ENCODE data around the gene CBFA2T3.

The CBFA2T3 gene

DNA sequence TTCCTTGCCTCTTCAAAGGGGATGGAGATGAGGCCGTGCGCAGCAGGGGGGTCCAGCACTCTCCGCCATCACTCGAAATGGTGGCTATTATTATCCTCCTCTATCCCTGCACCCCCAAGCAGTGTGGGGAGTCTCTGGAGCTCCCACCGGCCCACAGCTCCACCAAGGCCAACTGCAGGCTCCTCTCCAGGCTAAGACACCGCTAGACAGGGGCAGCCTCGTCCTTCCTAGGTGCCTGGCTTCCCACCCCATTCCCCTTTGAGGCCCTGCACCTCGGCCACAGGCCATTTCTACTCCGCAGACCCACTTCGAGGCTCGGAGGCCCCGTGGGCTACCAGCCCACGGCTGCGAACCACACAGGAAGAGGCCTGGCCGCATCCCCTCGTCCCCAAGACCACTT is 71.0 kb downstream of the CBFA2T3 start:
- no peak for TF ChIP-seq ZNF274 (IDR thresholded peaks at IDR 0.05; ENCODE audit: low read depth, low read length)
- no peak for TF ChIP-seq YY1 (IDR thresholded peaks at IDR 0.05; ENCODE audit: insufficient read depth, insufficient read length)
- no peak for TF ChIP-seq SUZ12 (IDR thresholded peaks at IDR 0.05; ENCODE audit: extremely low read depth, insufficient read depth, insufficient read length)
- H3K36me3 ChIP-seq (ENCODE audit: insufficient read depth, insufficient read length, low read length) = no peaks in the 10 kb centered on the region
- peaks cover 21% of the 10 kb centered on the region for H3K4me1 ChIP-seq (ENCODE audit: insufficient read depth, insufficient read length)
- no peaks in the 10 kb centered on the region for H3K27me3 ChIP-seq (ENCODE audit: insufficient read depth, insufficient read length)
- no peak overlapping the region for H3K9ac ChIP-seq (ENCODE audit: insufficient read length, low read depth)
- DNase-seq (ENCODE audit: low read depth, low spot score) = no peak
- H3K9me3 ChIP-seq (ENCODE audit: insufficient read depth, low read length) = no peaks in the 10 kb centered on the region
- H3K4me3 ChIP-seq (ENCODE audit: insufficient read length, low read depth) = no peak overlapping the region

DNA sequence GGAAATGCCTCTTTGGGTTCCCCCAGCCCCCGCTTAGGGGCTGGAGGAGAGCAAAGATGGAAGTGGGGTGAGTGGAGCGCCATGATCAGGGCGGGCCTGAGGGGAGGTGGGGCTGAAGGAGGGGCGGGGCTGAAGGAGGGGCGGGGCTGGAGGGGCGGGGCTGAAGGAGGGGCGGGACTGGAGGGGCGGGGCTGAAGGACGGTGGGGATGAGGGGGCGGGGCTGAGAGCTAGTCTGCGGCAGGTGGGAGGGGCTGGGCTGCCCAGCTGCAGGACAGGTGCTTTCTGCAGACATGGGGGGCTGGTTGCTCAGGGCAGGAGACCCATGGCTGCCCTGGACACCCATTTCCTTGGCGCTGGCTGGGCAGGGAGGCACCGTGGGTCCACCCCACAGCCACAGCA is 71.4 kb downstream of the CBFA2T3 start:
- no peaks in the 10 kb centered on the region for H3K27me3 ChIP-seq (ENCODE audit: insufficient read depth, insufficient read length)
- DNase-seq (ENCODE audit: low read depth, low spot score) = no peak
- no peak overlapping the region for H3K4me3 ChIP-seq (ENCODE audit: insufficient read length, low read depth)
- peaks cover 21% of the 10 kb centered on the region for H3K4me1 ChIP-seq (ENCODE audit: insufficient read depth, insufficient read length)
- no peak overlapping the region for H3K9ac ChIP-seq (ENCODE audit: insufficient read length, low read depth)
- TF ChIP-seq SUZ12 (IDR thresholded peaks at IDR 0.05; ENCODE audit: extremely low read depth, insufficient read depth, insufficient read length) = no peak
- TF ChIP-seq ZNF274 (IDR thresholded peaks at IDR 0.05; ENCODE audit: low read depth, low read length) = no peak
- no peak for TF ChIP-seq YY1 (IDR thresholded peaks at IDR 0.05; ENCODE audit: insufficient read depth, insufficient read length)
- H3K9me3 ChIP-seq (ENCODE audit: insufficient read depth, low read length) = no peaks in the 10 kb centered on the region
- no peaks in the 10 kb centered on the region for H3K36me3 ChIP-seq (ENCODE audit: insufficient read depth, insufficient read length, low read length)

DNA sequence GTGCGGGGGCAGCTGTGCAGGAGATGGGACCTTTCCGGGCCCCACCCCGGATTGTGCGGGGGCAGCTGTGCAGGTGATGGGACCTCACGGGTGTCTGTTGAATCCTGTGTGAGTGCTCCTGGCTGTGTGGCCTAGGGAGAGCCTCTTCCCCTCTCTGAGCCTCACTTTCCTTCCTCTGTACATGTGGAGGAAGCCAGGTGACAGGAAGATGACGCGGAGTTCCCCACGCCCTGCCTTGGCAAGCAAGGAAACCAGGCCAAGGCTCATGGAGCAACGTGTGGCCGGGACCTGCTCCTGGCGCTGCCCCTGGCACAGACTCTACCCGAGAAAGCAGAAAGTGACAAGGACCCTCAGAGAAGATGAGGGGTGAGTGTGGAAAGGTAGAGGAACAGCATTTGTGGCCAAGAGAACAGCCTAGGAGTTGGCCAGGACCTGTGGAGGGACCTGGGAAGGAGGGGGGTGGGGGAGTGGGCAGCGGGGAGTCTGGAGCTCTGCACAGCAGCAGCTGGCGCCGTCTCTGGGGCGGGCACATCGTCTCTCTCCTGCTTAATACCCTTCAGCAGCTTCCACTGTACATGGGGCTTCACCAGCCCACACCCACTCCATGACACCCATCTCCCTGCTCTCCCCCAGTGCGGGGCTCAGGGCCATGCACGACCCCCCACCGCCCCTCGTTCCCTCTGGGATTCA is 72.2 kb downstream of the CBFA2T3 start:
- Histone ChIP-seq H3K36me3 (ENCODE audit: insufficient read depth, insufficient read length, low read length) (no peaks in the 10 kb centered on the region), H3K4me3 (ENCODE audit: insufficient read length, low read depth) (no peak overlapping the region), H3K27me3 (ENCODE audit: insufficient read depth, insufficient read length) (no peaks in the 10 kb centered on the region), H3K4me1 (ENCODE audit: insufficient read depth, insufficient read length) (peaks cover 15% of the 10 kb centered on the region), H3K9me3 (ENCODE audit: insufficient read depth, low read length) (no peaks in the 10 kb centered on the region), H3K9ac (ENCODE audit: insufficient read length, low read depth) (no peak overlapping the region)
- no peak for TF ChIP-seq SUZ12 (IDR thresholded peaks at IDR 0.05; ENCODE audit: extremely low read depth, insufficient read depth, insufficient read length)
- TF ChIP-seq YY1 (IDR thresholded peaks at IDR 0.05; ENCODE audit: insufficient read depth, insufficient read length) = no peak
- no peak for TF ChIP-seq ZNF274 (IDR thresholded peaks at IDR 0.05; ENCODE audit: low read depth, low read length)
- DNase-seq (ENCODE audit: low read depth, low spot score) = no peak

DNA sequence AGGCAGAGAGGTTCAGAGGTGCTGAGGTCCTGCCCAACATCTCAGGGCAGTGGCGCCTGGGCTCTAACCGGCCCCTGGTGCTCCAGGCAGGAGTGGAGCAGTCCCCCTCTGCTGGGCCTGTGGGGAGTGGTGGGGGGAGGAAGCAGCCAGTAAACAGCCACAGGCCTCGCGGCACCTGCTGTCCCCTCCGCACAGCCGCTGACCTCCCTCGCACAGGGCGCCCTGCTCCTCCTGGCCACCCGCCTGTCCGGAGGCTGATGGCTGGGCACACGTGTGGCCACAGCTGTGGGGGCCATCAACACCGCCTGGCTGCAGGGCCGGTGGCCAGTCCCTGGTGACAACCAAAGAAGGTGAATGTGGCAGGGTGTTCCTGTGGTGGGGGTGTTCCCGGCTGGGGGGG is 73.7 kb downstream of the CBFA2T3 start:
- H3K4me3 ChIP-seq (ENCODE audit: insufficient read length, low read depth) = no peak overlapping the region
- peaks cover 15% of the 10 kb centered on the region for H3K4me1 ChIP-seq (ENCODE audit: insufficient read depth, insufficient read length)
- no peaks in the 10 kb centered on the region for H3K27me3 ChIP-seq (ENCODE audit: insufficient read depth, insufficient read length)
- no peak for DNase-seq (ENCODE audit: low read depth, low spot score)
- TF ChIP-seq SUZ12 (IDR thresholded peaks at IDR 0.05; ENCODE audit: extremely low read depth, insufficient read depth, insufficient read length) (no peak), YY1 (IDR thresholded peaks at IDR 0.05; ENCODE audit: insufficient read depth, insufficient read length) (no peak), ZNF274 (IDR thresholded peaks at IDR 0.05; ENCODE audit: low read depth, low read length) (no peak)
- H3K9me3 ChIP-seq (ENCODE audit: insufficient read depth, low read length) = no peaks in the 10 kb centered on the region
- H3K36me3 ChIP-seq (ENCODE audit: insufficient read depth, insufficient read length, low read length) = no peaks in the 10 kb centered on the region
- no peak overlapping the region for H3K9ac ChIP-seq (ENCODE audit: insufficient read length, low read depth)

DNA sequence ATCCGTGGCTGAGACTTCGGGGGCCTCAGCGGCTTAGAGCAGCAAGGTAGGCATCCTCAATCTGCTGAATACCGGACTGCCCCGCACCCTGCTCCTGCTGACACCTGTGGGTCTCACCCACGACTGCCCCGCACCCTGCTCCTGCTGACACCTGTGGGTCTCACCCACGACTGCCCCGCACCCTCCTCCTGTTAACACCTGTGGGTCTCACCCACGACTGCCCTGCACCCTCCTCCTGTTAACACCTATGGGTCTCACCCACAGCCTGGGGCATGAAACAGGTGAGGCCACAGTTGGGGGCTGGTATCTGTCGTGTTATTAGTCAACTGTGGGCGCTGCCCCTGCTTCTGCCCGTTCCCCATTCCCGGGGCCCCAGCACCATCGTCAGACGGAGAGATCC is 74.3 kb downstream of the CBFA2T3 start:
- TF ChIP-seq SUZ12 (IDR thresholded peaks at IDR 0.05; ENCODE audit: extremely low read depth, insufficient read depth, insufficient read length) = no peak
- TF ChIP-seq ZNF274 (IDR thresholded peaks at IDR 0.05; ENCODE audit: low read depth, low read length) = no peak
- TF ChIP-seq YY1 (IDR thresholded peaks at IDR 0.05; ENCODE audit: insufficient read depth, insufficient read length) = no peak
- Histone ChIP-seq H3K36me3 (ENCODE audit: insufficient read depth, insufficient read length, low read length) (no peaks in the 10 kb centered on the region), H3K27me3 (ENCODE audit: insufficient read depth, insufficient read length) (no peaks in the 10 kb centered on the region)

DNA sequence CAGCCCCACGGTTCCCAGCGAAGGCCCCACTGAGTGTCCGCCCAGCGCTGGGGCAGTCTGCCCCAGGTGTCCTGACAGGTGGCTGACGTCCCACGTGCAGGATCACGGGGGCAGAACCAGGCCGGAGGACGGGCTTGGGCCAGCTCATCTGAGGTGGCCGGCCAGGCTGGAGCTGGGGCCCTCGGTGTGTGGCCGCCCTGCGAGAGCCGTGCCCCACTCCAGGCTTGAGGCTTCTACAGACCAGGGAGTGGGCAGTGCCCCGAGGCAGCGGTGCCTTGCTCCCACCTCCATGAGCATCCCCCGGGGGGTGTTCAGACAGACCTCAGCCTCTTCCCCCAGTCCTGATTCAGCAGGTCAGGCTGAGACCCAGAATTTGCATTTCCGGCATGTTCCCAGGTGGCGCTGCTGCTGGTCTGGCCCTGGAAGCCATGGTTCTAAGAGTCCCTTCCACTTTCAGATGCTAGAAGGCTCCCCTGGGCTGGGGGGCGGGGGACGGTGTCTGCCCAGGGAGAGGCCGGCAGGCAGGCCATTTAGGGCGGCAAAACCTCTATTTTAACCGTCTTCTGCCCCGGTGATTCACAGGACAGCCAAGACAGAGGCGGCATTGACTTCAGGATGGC is 75.2 kb downstream of the CBFA2T3 start:
- no peak for TF ChIP-seq SUZ12 (IDR thresholded peaks at IDR 0.05; ENCODE audit: extremely low read depth, insufficient read depth, insufficient read length)
- no peak for TF ChIP-seq YY1 (IDR thresholded peaks at IDR 0.05; ENCODE audit: insufficient read depth, insufficient read length)
- TF ChIP-seq ZNF274 (IDR thresholded peaks at IDR 0.05; ENCODE audit: low read depth, low read length) = no peak
- no peaks in the 10 kb centered on the region for H3K27me3 ChIP-seq (ENCODE audit: insufficient read depth, insufficient read length)
- no peaks in the 10 kb centered on the region for H3K9me3 ChIP-seq (ENCODE audit: insufficient read depth, low read length)
- H3K4me1 ChIP-seq (ENCODE audit: insufficient read depth, insufficient read length) = peaks cover 15% of the 10 kb centered on the region
- peak overlapping the region; percentile 18 for H3K9ac ChIP-seq (ENCODE audit: insufficient read length, low read depth)
- H3K4me3 ChIP-seq (ENCODE audit: insufficient read length, low read depth) = no peak overlapping the region
- no peaks in the 10 kb centered on the region for H3K36me3 ChIP-seq (ENCODE audit: insufficient read depth, insufficient read length, low read length)
- DNase-seq (ENCODE audit: low read depth, low spot score) = no peak

More for the DNA sequence above, 74.3 kb downstream of the CBFA2T3 start:
- Histone ChIP-seq H3K9me3 (ENCODE audit: insufficient read depth, low read length) (no peaks in the 10 kb centered on the region), H3K9ac (ENCODE audit: insufficient read length, low read depth) (peak overlapping the region; percentile 26), H3K4me3 (ENCODE audit: insufficient read length, low read depth) (no peak overlapping the region), H3K4me1 (ENCODE audit: insufficient read depth, insufficient read length) (peaks cover 15% of the 10 kb centered on the region)
- DNase-seq (ENCODE audit: low read depth, low spot score) = no peak

DNA sequence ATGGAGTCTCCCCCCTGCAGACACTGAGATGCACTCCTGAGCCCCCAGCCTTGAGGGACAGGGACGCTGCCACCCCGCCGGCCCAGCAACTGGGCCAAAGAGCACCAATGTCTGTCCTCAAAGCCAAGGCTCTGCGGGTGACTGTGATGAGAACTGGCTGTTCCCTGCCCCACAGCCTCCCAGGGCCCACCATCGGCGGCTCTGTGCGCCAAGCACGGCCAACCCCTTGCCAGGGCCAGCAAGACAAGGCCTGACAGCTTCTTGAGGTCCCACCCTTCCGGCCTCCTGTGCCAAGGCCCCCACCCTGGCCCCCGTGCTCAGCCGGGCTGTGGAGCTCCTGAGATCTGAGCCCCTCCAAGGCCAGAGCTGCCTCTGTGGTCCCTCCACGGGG is 76.3 kb downstream of the CBFA2T3 start:
- H3K9me3 ChIP-seq (ENCODE audit: insufficient read depth, low read length) = no peaks in the 10 kb centered on the region
- TF ChIP-seq ZNF274 (IDR thresholded peaks at IDR 0.05; ENCODE audit: low read depth, low read length) = no peak
- TF ChIP-seq SUZ12 (IDR thresholded peaks at IDR 0.05; ENCODE audit: extremely low read depth, insufficient read depth, insufficient read length) = no peak
- TF ChIP-seq YY1 (IDR thresholded peaks at IDR 0.05; ENCODE audit: insufficient read depth, insufficient read length) = no peak
- H3K4me3 ChIP-seq (ENCODE audit: insufficient read length, low read depth) = no peak overlapping the region
- no peak overlapping the region for H3K9ac ChIP-seq (ENCODE audit: insufficient read length, low read depth)
- H3K36me3 ChIP-seq (ENCODE audit: insufficient read depth, insufficient read length, low read length) = no peaks in the 10 kb centered on the region
- H3K27me3 ChIP-seq (ENCODE audit: insufficient read depth, insufficient read length) = no peaks in the 10 kb centered on the region
- DNase-seq (ENCODE audit: low read depth, low spot score) = no peak
- peaks cover 9% of the 10 kb centered on the region for H3K4me1 ChIP-seq (ENCODE audit: insufficient read depth, insufficient read length)
